NOMO-1 treated with DMSO at 0.1 percent for 48 hours (cell line): ENCODE results near the gene OR6B1.
"Not testable (repeated sequence)": the region's sequence is repeated elsewhere in the genome, so short reads cannot be mapped to it uniquely, and the experiment has no call there.

Source experiments
- DNase-seq: peaks from one replicate; lab custom pipeline; 2025; ENCODE audit not compliant: unreplicated experiment; lab: John Stamatoyannopoulos, UW

OR6B1 gene

DNA sequence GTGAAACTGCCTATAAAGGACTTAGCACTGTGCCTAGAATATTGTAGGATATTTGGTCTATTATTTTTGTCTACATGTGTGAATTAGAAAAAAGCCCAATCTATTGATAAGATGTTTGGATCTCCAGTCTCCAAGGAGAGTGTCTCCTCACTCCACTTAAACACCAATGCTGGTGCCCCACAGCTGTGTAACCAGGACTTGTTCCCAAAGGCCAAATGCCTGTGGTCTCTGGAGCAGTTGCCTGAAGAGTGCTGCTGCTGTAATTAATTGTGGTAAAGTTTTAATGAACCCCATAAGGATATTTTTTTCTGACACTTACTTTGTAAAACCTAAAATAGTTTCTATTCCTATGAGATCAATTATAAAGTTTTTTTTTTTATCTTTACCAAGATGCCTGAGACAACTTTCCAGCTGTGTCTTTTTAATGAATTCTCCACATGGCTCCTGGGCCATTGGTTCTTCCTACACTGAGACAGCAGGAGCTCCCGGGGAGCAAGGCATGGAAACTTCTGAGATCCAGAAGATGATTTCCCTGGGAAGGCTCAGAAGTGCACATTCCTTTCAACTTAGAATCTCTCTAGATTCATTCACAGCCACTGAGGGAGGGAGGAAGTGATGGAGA is 37.4 kb downstream of the OR6B1 start:
- no peak for DNase-seq

DNA sequence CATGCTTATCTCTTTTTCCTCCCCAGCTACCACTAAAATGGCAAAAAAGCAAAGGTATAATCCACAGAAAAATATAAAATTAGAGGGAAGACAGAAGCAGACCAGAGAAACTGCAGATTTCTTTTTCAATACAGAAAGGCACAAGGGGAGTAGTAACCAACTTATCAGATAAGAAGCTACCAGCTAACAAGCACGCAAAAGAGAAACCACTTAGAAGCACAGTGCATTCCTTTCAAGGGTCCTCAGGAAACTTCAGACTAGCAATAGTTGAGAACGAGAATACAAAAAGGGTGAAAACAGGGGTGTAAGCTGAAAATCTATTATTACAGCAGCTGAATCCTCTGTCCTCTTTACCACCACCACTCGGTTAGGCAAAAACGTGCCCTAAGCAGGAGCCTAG is 38.8 kb downstream of the OR6B1 start:
- no peak for DNase-seq

DNA sequence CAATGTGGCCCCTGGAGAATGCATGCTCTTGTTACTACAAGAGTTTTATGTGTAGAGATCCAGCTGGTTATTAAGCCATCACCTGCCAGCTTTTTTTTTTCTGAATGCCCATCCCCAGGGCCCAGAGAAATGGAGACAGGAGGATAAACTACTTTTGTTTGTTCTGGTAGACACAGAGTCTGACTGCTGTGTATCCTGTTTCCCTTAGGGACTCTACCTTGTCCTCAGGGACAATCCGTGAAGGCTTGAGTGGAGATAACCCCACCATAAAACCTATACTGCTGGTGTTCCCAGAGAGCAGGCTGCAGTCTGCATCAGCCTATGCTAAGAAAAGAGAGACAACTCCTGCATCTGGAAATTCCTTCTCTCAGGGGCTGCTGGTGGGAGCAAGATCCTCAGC is 48.5 kb downstream of the OR6B1 start, which contains the start of gene OR2A5:
OR2A5 (plus strand) TSS at position 301 of the 400 bp plus-strand sequence. CDS start 1,454 bp downstream, outside the sequence.
- no peak for DNase-seq

DNA sequence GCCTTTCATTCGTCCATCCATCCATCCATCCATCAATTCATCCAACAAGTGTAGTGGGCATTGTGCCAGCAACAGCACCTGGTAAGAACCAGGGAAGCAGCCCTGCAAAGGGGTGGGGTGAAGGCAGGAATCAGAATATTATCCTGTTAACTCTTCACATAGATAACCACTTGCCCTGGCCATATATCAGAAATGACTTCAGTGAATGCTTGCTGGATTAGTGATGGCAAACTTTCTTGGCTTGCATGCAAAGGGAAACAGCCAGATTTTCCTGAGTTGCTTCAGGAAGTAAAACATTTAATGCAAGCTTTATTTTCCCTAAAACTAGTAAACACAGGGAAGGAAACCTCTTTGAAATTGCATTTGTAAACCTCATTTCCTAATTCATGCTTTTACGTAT is 49.4 kb downstream of the OR6B1 start:
- no peak for DNase-seq

DNA sequence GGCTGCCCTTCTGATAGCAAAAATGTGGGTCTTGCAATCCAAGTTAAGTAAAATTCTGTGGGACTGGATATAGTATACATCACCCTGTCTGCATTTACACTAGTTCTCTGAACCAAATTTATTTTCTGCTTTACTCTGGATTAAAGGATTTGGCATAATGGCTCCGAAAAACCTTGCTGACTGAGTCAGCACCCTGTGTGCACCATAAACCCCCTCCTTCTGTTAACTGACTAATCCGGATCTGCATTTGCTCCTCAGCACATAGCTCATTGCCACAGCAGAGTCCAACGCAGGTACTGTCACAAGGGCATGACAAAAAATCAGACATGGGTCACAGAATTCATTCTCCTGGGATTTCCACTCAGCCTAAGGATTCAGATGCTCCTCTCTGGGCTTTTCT is 50.0 kb downstream of the OR6B1 start:
- DNase-seq, result no peak

DNA sequence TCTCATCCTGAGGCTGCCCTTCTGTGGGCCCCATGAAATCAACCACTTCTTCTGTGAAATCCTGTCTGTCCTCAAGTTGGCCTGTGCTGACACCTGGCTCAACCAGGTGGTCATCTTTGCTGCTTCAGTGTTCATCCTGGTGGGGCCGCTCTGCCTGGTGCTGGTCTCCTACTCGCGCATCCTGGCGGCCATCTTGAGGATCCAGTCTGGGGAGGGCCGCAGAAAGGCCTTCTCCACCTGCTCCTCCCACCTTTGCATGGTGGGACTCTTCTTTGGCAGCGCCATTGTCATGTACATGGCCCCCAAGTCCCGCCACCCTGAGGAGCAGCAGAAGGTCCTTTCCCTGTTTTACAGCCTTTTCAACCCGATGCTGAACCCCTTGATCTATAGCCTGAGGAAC is 50.8 kb downstream of the OR6B1 start:
- DNase-seq, result not testable (repeated sequence)

DNA sequence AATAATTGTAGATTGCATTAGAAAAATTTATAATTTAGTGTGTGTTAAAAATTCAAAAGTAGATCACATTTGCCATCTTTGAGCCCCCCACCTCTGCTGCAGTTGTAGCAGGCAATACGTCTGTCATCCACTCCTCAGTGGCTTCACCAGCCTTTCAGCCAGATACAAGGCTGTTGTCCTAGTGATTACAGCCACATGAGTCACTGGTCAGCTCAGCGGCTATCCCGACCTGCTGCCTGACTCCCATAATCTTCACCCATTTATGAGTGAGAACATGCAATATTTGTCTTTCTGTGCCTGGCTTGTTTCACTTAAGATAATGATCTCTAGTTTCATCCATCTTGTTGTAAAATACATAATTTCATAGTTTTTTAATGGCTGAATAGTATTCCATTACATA is 57.8 kb downstream of the OR6B1 start:
- DNase-seq, result no peak
